Right atrium auricular region (tissue), 2 donors: ENCODE results near the gene NF2. TPM values are rescaled to one million over a fixed set of nuclear protein-coding genes. Genes with fewer than 3 reads are reported as not detected.

Source experiments
- DNase-seq: peaks from one replicate; pipeline ENCODE4 v3.0.0-alpha.2; 2019; ENCODE audit warnings: low spot score
- H3K27ac ChIP-seq, 2 donors: fragments of 200-600 bp; sonication (generic); 1 replicate in 1 of 2; 2 replicates in 1 of 2; pipeline ENCODE4 v1.5.1; 2016 to 2019
- H3K27me3 ChIP-seq, 2 donors: fragments of 200-600 bp; sonication (generic); one replicate each; pipeline versions ENCODE4 v1.5.1 to v1.6.0; 2017 to 2019
- H3K36me3 ChIP-seq: fragments of 200-600 bp; sonication (generic); one replicate; pipeline ENCODE4 v1.5.1; 2016
- H3K4me1 ChIP-seq, 2 donors: fragments of 200-600 bp; sonication (generic); one replicate each; pipeline versions ENCODE4 v1.5.1 to v1.6.0; 2017 to 2019
- H3K4me3 ChIP-seq, 2 donors: fragments of 200-600 bp; sonication (generic); 1 replicate in 1 of 2; 2 replicates in 1 of 2; pipeline ENCODE4 v1.5.1; 2017 to 2019; ENCODE audit warnings: mild to moderate bottlenecking in 1 of 2, moderate library complexity in 1 of 2
- H3K9me3 ChIP-seq, 2 donors: fragments of 200-600 bp; sonication (generic); one replicate each; pipeline ENCODE4 v1.5.1; 2019
- total RNA-seq, 2 donors: library from RNA; depleted of rRNA; stranded (reverse); fragments of >200 nt; gene quantifications; one replicate each; pipeline ENCODE4 v1.1.0, GENCODE V29; 2016
- TF ChIP-seq, protein P1 (sequence below), 2 donors: fragments of 200-600 bp; sonication (generic); IDR thresholded peaks; one replicate each; pipeline ENCODE4 v1.5.1; 2019; ENCODE audit warnings: antibody characterized with exemption in 2 of 2

Gene NF2
- total RNA-seq, 2 donors from 2014 or later: 45.8 to 52.5 TPM

DNA sequence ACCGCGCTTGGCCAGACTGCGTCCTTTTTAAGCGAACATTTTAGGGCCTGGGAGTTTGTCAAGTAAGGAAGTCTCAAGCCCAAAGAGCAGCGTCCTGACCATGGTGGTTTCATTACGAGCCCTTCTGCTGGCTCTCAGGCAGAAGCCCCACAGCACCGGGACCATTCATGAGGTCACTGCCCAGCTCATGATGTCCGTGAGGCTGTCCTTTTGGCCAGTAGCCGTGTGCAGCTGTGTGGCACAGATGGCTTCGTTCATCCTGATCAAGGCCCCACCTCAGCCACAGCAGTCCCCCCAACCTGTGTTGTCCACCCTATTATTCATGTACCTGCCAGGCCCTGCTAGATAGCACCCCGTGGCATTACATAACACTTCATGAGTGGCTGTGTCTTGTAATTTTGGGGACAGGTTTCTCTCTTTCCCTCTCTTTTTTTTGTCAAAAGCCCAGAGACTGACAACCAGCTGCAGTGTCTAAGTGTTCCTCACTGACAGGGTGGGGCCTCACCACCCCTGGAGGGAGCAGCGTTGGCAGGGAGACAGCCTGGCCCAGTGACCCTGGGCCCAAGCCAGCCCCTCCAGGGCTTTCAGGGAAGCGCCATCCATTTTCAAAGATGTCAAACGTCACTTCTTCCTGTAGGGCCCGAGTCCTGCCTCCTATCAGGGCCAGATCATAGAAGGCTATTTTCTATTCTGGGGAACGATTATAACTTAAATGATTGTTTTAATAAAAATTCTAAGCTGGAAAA is 94.6 kb downstream of the NF2 start:
- peaks cover 13% of the 10 kb centered on the region for H3K36me3 ChIP-seq

GRCh38 chr22:29700206-29700899 is 96.9 kb downstream of the NF2 start:
- Histone ChIP-seq H3K9me3 (no peaks in the 10 kb centered on the region), H3K27ac (no peak overlapping the region), H3K4me3 (no peak overlapping the region), H3K4me1 (peaks cover 0 to 24% of the 10 kb centered on the region in 2 donors), H3K27me3 (peaks cover 0 to 10% of the 10 kb centered on the region in 2 donors), H3K36me3 (peaks cover 5% of the 10 kb centered on the region)
- TF ChIP-seq, protein P1, sequence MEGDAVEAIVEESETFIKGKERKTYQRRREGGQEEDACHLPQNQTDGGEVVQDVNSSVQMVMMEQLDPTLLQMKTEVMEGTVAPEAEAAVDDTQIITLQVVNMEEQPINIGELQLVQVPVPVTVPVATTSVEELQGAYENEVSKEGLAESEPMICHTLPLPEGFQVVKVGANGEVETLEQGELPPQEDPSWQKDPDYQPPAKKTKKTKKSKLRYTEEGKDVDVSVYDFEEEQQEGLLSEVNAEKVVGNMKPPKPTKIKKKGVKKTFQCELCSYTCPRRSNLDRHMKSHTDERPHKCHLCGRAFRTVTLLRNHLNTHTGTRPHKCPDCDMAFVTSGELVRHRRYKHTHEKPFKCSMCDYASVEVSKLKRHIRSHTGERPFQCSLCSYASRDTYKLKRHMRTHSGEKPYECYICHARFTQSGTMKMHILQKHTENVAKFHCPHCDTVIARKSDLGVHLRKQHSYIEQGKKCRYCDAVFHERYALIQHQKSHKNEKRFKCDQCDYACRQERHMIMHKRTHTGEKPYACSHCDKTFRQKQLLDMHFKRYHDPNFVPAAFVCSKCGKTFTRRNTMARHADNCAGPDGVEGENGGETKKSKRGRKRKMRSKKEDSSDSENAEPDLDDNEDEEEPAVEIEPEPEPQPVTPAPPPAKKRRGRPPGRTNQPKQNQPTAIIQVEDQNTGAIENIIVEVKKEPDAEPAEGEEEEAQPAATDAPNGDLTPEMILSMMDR (IDR thresholded peaks at IDR 0.05): no peak
- no peak for DNase-seq

More for the DNA sequence above, 94.6 kb downstream of the NF2 start:
- H3K27me3 ChIP-seq: peaks cover 0 to 9% of the 10 kb centered on the region in 2 donors
- H3K27ac ChIP-seq: no peak overlapping the region
- no peak for DNase-seq
- no peak overlapping the region for H3K4me3 ChIP-seq
- peaks cover 0 to 12% of the 10 kb centered on the region in 2 donors for H3K4me1 ChIP-seq
- no peaks in the 10 kb centered on the region for H3K9me3 ChIP-seq
- TF ChIP-seq, protein P1 (IDR thresholded peaks at IDR 0.05): no peak

- H3K4me3 ChIP-seq: no peak overlapping the region
- peaks cover 0 to 26% of the 10 kb centered on the region in 2 donors for H3K4me1 ChIP-seq
- no peaks in the 10 kb centered on the region for H3K9me3 ChIP-seq
- no peak overlapping the region for H3K27ac ChIP-seq
- DNase-seq: no peak
- TF ChIP-seq, protein P1 (IDR thresholded peaks at IDR 0.05): no peak
- H3K36me3 ChIP-seq: peaks cover under 1% of the 10 kb centered on the region
- peaks cover 0 to 10% of the 10 kb centered on the region in 2 donors for H3K27me3 ChIP-seq
These were observed 97.4 kb downstream of the NF2 start for GRCh38 chr22:29700900-29701154.

DNA sequence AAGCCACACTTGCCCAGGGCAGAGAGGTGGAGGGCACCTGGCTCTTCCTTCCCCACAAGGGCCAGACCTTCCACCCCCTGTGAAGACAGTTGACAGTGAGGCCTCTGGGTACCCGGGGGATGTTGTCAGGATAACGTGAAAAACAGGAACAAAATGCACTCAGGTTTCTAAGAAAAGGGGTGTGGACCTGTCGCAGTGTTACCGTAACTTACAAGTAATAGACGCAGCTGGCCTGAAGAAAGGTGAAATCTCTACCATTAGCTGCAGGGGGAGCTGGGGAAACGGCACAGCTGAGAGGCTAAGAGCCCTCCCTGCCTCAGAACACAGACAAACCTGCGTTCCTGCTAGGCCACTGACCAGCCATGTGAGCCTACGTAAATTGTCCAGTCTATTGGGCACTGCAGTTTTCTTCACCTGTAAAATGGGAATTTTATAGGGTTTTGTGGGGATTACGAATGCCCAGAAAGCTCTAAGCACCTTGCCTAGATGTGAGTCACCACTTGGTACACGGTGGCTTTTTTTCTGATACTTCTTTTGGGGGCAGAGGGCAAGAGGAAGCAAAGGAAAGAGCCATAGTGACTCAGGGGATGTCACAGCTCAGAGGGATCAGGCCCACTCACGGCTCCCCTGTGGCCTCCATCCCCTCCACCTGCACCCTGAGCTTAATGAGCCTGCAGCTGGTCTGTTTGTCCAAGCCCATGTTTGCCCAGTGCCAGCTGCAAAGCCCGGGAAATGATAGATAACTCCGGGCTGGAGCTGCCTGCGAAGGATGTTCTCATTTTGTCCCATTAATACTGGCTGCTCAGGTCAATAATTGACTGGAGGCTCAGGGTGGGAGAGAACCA is 97.9 kb downstream of the NF2 start:
- peaks cover 0 to 26% of the 10 kb centered on the region in 2 donors for H3K4me1 ChIP-seq
- no peak overlapping the region for H3K27ac ChIP-seq
- no peaks in the 10 kb centered on the region for H3K9me3 ChIP-seq
- H3K27me3 ChIP-seq: peaks cover 0 to 10% of the 10 kb centered on the region in 2 donors
- no peaks in the 10 kb centered on the region for H3K36me3 ChIP-seq
- no peak for DNase-seq
- TF ChIP-seq, protein P1 (IDR thresholded peaks at IDR 0.05): no peak
- H3K4me3 ChIP-seq: no peak overlapping the region

DNA sequence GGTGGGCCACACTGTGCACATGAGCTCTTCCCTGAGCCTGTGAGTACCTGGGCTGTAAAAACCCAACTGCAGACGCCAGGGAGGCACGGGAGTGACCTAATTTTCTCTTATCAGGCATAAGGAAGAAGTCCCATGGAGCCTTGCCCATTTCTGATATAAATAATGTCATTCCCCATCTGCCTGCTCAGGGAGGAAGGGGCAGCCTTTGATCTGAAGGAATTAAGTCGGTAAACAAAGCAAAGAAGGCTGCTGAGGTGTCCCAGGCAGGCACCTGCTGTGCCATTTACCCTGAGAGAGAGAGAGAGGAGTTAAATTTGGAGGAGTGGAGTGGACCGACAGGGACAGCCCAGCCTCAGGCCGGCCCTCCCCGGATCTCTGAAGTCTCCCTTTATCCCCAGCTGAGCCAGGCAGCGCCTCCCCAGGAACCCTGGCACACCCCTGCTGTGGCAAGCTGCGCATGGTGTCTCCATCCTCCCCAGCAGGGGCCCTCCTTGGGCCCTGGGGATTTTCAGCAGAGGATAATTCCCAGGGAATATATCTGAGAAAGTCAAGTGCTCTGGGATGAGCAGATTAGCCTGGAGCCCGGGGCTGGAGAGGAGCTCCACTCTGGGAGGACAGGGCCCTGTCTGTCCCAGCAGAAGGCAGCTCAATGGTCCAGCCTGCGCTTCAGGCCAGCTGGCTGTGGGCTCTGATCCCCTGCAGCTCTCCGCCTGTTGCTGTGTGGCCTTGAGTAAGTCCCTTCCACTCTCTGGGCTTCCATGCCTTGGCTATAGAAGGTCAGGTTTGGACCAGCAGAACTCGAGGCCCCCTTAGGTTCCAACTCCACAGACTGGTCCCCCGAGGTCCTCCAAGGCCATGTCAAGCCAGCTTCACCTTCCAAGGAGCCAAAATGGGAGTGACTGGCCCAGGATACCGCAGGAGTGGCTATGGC is 98.8 kb downstream of the NF2 start:
- TF ChIP-seq, protein P1 (IDR thresholded peaks at IDR 0.05): no peak
- no peak for DNase-seq

More for the DNA sequence above, 98.8 kb downstream of the NF2 start:
- Histone ChIP-seq H3K4me1 (peaks cover 0 to 26% of the 10 kb centered on the region in 2 donors), H3K36me3 (no peaks in the 10 kb centered on the region), H3K4me3 (no peak overlapping the region), H3K27ac (no peak overlapping the region), H3K9me3 (no peaks in the 10 kb centered on the region), H3K27me3 (peaks cover 0 to 10% of the 10 kb centered on the region in 2 donors)
